GM06990 (cell line): Measurements from ENCODE around the gene DDX59.

Experiments
- DNase-seq: peaks from one replicate; pipeline ENCODE4 v3.0.0-alpha.2; 2011; ENCODE audit not compliant: insufficient read length; ENCODE audit errors: extremely low read depth
- H3K27me3 ChIP-seq: replicated peaks from 2 replicates; pipeline ENCODE4 v1.6.0; 2011; ENCODE audit warnings: low read length; ENCODE audit not compliant: control insufficient read depth, insufficient read depth
- H3K36me3 ChIP-seq: 2 replicates; pipeline ENCODE4 v1.5.1; 2011; ENCODE audit warnings: low read length; ENCODE audit not compliant: control insufficient read depth, insufficient read depth
- H3K4me3 ChIP-seq: replicated peaks from 2 replicates; pipeline ENCODE4 v1.5.1; 2011; ENCODE audit warnings: low read depth, mild to moderate bottlenecking, control low read depth, low read length
- TF ChIP-seq, protein P1 (sequence below): IDR thresholded peaks from 2 replicates; pipeline ENCODE4 v1.5.1; 2011; ENCODE audit warnings: low read length, control low read depth, mild to moderate bottlenecking, inconsistent platforms; ENCODE audit not compliant: insufficient read depth, poor library complexity, severe bottlenecking

DDX59 gene

DNA sequence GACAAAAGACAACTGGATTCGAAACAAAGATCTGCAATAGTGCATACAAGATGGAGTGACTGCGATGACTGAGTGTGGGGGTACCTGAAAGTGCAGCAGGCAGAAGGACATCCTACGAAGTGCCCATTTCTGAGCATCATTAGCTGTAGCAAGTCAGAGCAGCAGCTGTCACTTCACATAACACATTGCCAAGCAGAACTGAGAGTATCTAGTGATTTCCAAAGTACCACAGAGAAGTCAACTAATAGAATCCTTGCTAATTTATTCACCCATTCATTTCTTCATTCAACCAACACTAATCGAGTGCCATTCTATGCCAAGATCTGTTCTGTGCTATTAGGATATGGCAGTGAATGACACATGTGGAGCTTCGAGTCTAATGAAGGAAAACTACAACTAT lies 37.4 kb upstream of the DDX59 start:
- Histone ChIP-seq H3K4me3 (no peak overlapping the region), H3K36me3 (no peaks in the 10 kb centered on the region), H3K27me3 (no peaks in the 10 kb centered on the region)
- DNase-seq = no peak
- TF ChIP-seq, protein P1, sequence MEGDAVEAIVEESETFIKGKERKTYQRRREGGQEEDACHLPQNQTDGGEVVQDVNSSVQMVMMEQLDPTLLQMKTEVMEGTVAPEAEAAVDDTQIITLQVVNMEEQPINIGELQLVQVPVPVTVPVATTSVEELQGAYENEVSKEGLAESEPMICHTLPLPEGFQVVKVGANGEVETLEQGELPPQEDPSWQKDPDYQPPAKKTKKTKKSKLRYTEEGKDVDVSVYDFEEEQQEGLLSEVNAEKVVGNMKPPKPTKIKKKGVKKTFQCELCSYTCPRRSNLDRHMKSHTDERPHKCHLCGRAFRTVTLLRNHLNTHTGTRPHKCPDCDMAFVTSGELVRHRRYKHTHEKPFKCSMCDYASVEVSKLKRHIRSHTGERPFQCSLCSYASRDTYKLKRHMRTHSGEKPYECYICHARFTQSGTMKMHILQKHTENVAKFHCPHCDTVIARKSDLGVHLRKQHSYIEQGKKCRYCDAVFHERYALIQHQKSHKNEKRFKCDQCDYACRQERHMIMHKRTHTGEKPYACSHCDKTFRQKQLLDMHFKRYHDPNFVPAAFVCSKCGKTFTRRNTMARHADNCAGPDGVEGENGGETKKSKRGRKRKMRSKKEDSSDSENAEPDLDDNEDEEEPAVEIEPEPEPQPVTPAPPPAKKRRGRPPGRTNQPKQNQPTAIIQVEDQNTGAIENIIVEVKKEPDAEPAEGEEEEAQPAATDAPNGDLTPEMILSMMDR = no peak

DNA sequence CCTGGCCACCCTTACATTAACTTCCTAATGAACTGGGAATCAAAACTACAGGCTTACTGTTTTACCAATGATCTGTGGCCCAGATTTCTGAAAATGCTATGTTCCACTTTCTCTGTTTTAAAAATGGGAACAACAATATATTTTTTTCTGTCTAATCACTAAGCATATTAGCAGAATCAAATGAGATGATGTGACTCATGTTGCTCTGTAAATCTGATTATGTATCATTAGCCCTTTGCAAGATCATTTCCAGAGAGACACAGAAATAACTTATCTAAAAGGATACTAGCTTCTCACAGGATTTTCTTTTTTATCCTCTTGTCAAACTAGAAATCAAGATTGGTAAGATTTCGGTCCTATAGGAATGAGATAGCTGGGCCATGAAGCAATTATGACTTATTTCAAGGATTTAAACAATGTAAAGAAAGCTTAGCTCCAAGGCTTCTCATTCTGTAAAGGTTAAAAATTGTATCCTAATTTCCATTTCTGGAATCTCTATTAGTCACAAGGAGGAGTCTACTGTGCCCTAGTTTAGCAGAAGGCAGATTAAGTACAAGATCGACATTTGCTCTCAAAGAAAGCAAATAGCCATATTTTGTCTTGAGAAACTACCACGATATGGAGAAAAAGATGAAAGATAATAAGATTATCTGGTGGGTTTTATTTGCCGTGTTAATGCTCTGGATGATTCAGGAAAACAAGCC lies 36.6 kb upstream of the DDX59 start:
- no peaks in the 10 kb centered on the region for H3K27me3 ChIP-seq
- DNase-seq = no peak
- no peak overlapping the region for H3K4me3 ChIP-seq
- TF ChIP-seq, protein P1 = no peak
- no peaks in the 10 kb centered on the region for H3K36me3 ChIP-seq

DNA sequence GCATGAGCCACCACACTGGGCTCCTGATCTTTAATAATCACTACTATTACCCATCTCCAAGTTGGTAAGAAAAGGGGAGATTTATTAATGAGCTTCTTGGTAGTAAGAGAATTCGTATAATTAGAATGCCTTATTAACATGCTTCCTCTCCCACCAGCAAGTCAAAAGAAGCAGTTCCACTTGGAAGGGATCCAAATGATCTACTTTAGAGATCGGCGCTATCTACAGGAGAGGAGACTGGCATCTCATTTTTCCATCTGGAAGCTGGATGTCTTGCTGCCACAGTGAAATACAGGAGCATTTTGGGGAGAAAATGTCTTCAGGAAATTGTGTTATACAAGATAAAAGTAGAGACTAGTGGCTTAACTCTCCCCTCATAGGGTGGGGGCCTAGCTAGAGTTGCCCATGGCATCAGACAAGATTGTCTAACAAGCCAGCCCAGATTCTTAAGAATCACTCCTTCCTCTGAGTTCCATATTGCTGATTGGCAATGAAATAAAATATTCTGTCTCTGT lies 35.3 kb upstream of the DDX59 start:
- Histone ChIP-seq H3K36me3 (no peaks in the 10 kb centered on the region), H3K4me3 (no peak overlapping the region), H3K27me3 (no peaks in the 10 kb centered on the region)
- TF ChIP-seq, protein P1 = no peak
- no peak for DNase-seq

DNA sequence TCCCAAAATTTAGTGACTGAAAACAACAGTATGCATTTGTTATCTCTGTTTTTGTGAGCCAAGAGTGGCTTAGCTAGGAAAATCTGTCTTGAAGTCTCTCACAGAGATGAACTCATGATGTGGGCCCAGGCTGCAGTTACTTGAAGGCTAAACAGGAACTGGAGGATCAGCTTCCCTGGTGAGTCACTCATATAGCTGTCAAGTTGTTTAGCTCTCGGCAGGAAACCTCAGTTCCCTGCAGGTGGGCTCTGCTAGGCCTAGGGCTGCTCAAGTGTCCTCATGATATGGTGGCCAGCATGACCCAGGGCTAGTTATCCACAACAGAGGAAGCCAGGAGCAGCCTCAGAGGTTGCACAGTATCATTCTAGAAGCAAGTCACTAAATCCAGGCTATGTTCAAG lies 30.2 kb upstream of the DDX59 start:
- DNase-seq = no peak
- no peak overlapping the region for H3K4me3 ChIP-seq
- TF ChIP-seq, protein P1 = no peak
- no peaks in the 10 kb centered on the region for H3K27me3 ChIP-seq
- H3K36me3 ChIP-seq = no peaks in the 10 kb centered on the region

DNA sequence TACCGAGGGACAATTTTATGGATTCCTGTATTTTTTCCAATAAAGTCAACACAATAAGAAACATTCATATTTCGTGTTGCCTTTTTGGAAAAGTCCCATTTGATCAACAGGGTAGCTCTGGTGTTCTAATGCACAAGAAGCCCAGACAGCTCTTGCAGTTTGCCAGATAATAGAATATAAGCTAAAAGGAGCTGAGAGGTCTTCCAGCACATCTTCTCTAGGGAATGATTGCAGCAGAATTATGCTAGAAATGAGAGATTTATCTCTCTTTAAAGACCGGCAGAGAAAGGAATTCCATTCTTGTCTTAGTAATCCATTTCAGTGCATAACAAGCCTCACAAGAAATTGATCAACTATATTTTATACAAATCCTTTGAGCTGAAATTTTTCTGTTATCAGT lies 25.0 kb upstream of the DDX59 start:
- Histone ChIP-seq H3K27me3 (no peaks in the 10 kb centered on the region), H3K36me3 (no peaks in the 10 kb centered on the region), H3K4me3 (no peak overlapping the region)
- DNase-seq = no peak
- TF ChIP-seq, protein P1 = no peak
